ENCODE data around the gene TAS2R39. TPM values are rescaled to one million over a fixed set of nuclear protein-coding genes. Genes with fewer than 3 reads are reported as not detected.
"Not testable (repeated sequence)": the region's sequence is repeated elsewhere in the genome, so short reads cannot be mapped to it uniquely, and the experiment has no call there.

The TAS2R39 gene
- not detected for total RNA-seq
- not detected for polyA plus RNA-seq
- long read RNA-seq, donor 1, result 0 reads
- long read RNA-seq, donor 2, result 0 reads

GRCh38 chr7:143183024-143183423 is at the start of gene TAS2R39:
Gene TAS2R39 (plus strand): TSS chr7:143183419. CDS start chr7:143183419, 0 bp downstream.
- intact Hi-C loops (cut with DNase I), result no loop called here
- ATAC-seq (ENCODE audit: low FRiP score), result no peak
- H3K4me1 ChIP-seq (ENCODE audit: control insufficient read depth in 1 of 2, insufficient read depth in 2 of 2, low read length in 2 of 2), result no peaks in the 10 kb centered on the region

GRCh38 chr7:143147070-143147469 is 36.1 kb upstream of the TAS2R39 start:
- Histone ChIP-seq H3K4me1 (ENCODE audit: control insufficient read depth in 1 of 2, insufficient read depth in 2 of 2, low read length in 2 of 2) (no peaks in the 10 kb centered on the region), H3K36me3 (ENCODE audit: control insufficient read depth in 1 of 2, insufficient read depth in 2 of 2, low read length in 1 of 2) (no peaks in the 10 kb centered on the region), H3K27ac (ENCODE audit: low read depth in 1 of 2, low read length in 2 of 2) (no peak overlapping the region), H3K9me3 (ENCODE audit: control insufficient read depth, low read length) (no peaks in the 10 kb centered on the region), H3K27me3 (ENCODE audit: control insufficient read depth in 1 of 2, insufficient read depth in 2 of 2, low read length in 1 of 2) (no peaks in the 10 kb centered on the region), H3K4me3 (ENCODE audit: low read length in 2 of 2) (no peak overlapping the region)
- DNase-seq (no peak), ATAC-seq (ENCODE audit: low FRiP score) (no peak)
- intact Hi-C loops (cut with DNase I), result no loop called here

More at GRCh38 chr7:143183024-143183423, at the start of gene TAS2R39:
- no peak within 1 kb of the TSS for H3K4me3 ChIP-seq (ENCODE audit: low read length in 2 of 2)
- H3K9me3 ChIP-seq (ENCODE audit: control insufficient read depth, low read length), result no peaks in the 10 kb centered on the region
- DNase-seq, result no peak
- 87 to 91% methylated on average over 3 of the region's 3 CpGs for WGBS, 2 donors
- no peaks in the 10 kb centered on the region for H3K27me3 ChIP-seq (ENCODE audit: control insufficient read depth in 1 of 2, insufficient read depth in 2 of 2, low read length in 1 of 2)
- no peak within 1 kb of the TSS for H3K27ac ChIP-seq (ENCODE audit: low read depth in 1 of 2, low read length in 2 of 2)
- H3K36me3 ChIP-seq (ENCODE audit: control insufficient read depth in 1 of 2, insufficient read depth in 2 of 2, low read length in 1 of 2), result no peaks in the 10 kb centered on the region

DNA sequence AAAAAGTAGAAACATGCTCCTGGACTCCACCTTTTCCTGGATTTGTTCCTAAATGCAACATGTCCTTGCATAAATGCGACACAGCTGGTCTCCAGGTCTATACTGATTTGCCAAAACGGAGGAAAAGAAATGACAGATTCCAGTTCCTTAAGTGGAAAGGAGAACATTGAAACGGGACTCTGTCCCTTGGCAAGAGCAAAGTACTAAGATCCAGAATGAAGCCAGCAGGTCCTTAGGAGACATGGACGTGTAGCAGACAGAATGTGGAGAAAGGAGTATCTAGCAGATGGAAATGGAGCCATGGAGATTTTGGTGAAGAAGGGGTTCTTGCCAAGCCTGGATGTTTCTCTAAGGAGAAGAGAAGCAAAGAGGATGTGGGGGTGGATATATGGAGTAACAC is 35.2 kb upstream of the TAS2R39 start:
- intact Hi-C loops (cut with DNase I), result no loop called here
- Histone ChIP-seq H3K4me1 (ENCODE audit: control insufficient read depth in 1 of 2, insufficient read depth in 2 of 2, low read length in 2 of 2) (no peaks in the 10 kb centered on the region), H3K27me3 (ENCODE audit: control insufficient read depth in 1 of 2, insufficient read depth in 2 of 2, low read length in 1 of 2) (no peaks in the 10 kb centered on the region), H3K36me3 (ENCODE audit: control insufficient read depth in 1 of 2, insufficient read depth in 2 of 2, low read length in 1 of 2) (no peaks in the 10 kb centered on the region), H3K9me3 (ENCODE audit: control insufficient read depth, low read length) (no peaks in the 10 kb centered on the region), H3K27ac (ENCODE audit: low read depth in 1 of 2, low read length in 2 of 2) (no peak overlapping the region), H3K4me3 (ENCODE audit: low read length in 2 of 2) (no peak overlapping the region)
- DNase-seq (no peak), ATAC-seq (ENCODE audit: low FRiP score) (no peak)
- 67 to 75% methylated on average over 4 of the region's 4 CpGs for WGBS, 2 donors

- no peak for DNase-seq
- Histone ChIP-seq H3K27ac (ENCODE audit: low read depth in 1 of 2, low read length in 2 of 2) (no peak overlapping the region), H3K27me3 (ENCODE audit: control insufficient read depth in 1 of 2, insufficient read depth in 2 of 2, low read length in 1 of 2) (no peaks in the 10 kb centered on the region), H3K36me3 (ENCODE audit: control insufficient read depth in 1 of 2, insufficient read depth in 2 of 2, low read length in 1 of 2) (no peaks in the 10 kb centered on the region), H3K4me1 (ENCODE audit: control insufficient read depth in 1 of 2, insufficient read depth in 2 of 2, low read length in 2 of 2) (no peaks in the 10 kb centered on the region), H3K4me3 (ENCODE audit: low read length in 2 of 2) (no peak overlapping the region), H3K9me3 (ENCODE audit: control insufficient read depth, low read length) (no peaks in the 10 kb centered on the region)
- no peak for ATAC-seq (ENCODE audit: low FRiP score)
- intact Hi-C loops (cut with DNase I), result no loop called here
Observed at GRCh38 chr7:143148651-143149050, 34.6 kb upstream of the TAS2R39 start.

GRCh38 chr7:143150696-143151095 is 32.5 kb upstream of the TAS2R39 start:
- DNase-seq; H3K27me3 ChIP-seq (ENCODE audit: control insufficient read depth in 1 of 2, insufficient read depth in 2 of 2, low read length in 1 of 2); H3K36me3 ChIP-seq (ENCODE audit: control insufficient read depth in 1 of 2, insufficient read depth in 2 of 2, low read length in 1 of 2); H3K4me3 ChIP-seq (ENCODE audit: low read length in 2 of 2); H3K27ac ChIP-seq (ENCODE audit: low read depth in 1 of 2, low read length in 2 of 2); H3K4me1 ChIP-seq (ENCODE audit: control insufficient read depth in 1 of 2, insufficient read depth in 2 of 2, low read length in 2 of 2); H3K9me3 ChIP-seq (ENCODE audit: control insufficient read depth, low read length); ATAC-seq (ENCODE audit: low FRiP score); intact Hi-C loops (cut with DNase I): not testable (repeated sequence)
- 95 to 96% methylated on average over 6 of the region's 6 CpGs for WGBS, 2 donors

DNA sequence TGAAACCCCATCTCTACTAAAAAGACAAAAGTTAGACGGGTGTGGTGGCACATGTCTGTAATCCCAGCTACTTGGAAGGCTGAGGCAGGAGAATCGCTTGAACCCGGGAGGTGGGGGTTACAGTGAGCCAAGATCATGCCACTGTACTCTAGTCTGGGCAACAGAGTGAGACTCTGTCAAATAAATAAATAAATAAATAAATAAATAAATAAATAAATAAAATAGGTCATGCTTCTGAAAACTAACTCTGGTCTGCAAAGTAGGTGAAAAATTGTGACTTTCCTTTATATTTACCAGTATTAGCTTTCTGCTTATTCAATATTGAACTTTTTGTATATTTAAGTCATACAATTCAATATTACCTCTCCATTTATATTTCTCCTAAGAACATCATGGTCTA is 24.6 kb upstream of the TAS2R39 start:
- H3K27me3 ChIP-seq (ENCODE audit: control insufficient read depth in 1 of 2, insufficient read depth in 2 of 2, low read length in 1 of 2); intact Hi-C loops (cut with DNase I): not testable (repeated sequence)
- 92 to 94% methylated on average over 3 of the region's 3 CpGs for WGBS, 2 donors

DNA sequence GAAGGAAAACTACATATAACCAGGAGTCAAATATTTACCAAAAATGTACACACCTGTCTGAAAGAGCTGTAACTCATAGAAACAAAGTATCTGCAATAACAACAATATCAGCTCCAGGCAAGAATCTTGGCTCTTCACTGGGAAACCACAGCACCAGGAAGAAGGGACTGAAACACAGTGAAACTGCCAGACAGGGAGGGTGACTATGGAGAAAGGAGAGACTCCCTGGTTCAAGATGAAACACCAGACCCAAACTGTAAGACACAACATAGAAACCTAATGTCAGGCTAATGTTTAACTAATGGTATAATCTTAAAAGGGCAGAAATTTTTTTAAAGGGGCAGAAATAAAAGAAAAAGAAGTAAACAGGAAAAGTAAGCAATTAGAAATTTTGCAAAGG is 11.5 kb upstream of the TAS2R39 start:
- Histone ChIP-seq H3K4me3 (ENCODE audit: low read length in 2 of 2) (no peak overlapping the region), H3K27me3 (ENCODE audit: control insufficient read depth in 1 of 2, insufficient read depth in 2 of 2, low read length in 1 of 2) (no peaks in the 10 kb centered on the region), H3K4me1 (ENCODE audit: control insufficient read depth in 1 of 2, insufficient read depth in 2 of 2, low read length in 2 of 2) (no peaks in the 10 kb centered on the region), H3K9me3 (ENCODE audit: control insufficient read depth, low read length) (peaks cover 2% of the 10 kb centered on the region), H3K27ac (ENCODE audit: low read depth in 1 of 2, low read length in 2 of 2) (no peak overlapping the region), H3K36me3 (ENCODE audit: control insufficient read depth in 1 of 2, insufficient read depth in 2 of 2, low read length in 1 of 2) (no peaks in the 10 kb centered on the region)
- ATAC-seq (ENCODE audit: low FRiP score), result no peak
- DNase-seq, result no peak
- intact Hi-C loops (cut with DNase I), result no loop called here

More for the DNA sequence above, 24.6 kb upstream of the TAS2R39 start:
- not testable (repeated sequence) for H3K27ac ChIP-seq (ENCODE audit: low read depth in 1 of 2, low read length in 2 of 2); DNase-seq; H3K9me3 ChIP-seq (ENCODE audit: control insufficient read depth, low read length); H3K4me1 ChIP-seq (ENCODE audit: control insufficient read depth in 1 of 2, insufficient read depth in 2 of 2, low read length in 2 of 2); H3K4me3 ChIP-seq (ENCODE audit: low read length in 2 of 2); H3K36me3 ChIP-seq (ENCODE audit: control insufficient read depth in 1 of 2, insufficient read depth in 2 of 2, low read length in 1 of 2); ATAC-seq (ENCODE audit: low FRiP score)

GRCh38 chr7:143172354-143172753 is 10.9 kb upstream of the TAS2R39 start:
- intact Hi-C loops (cut with DNase I), result no loop called here
- DNase-seq (peak in 1 of 2 donors; percentile 73), ATAC-seq (ENCODE audit: low FRiP score) (no peak)
- 18 to 24% methylated on average over 4 of the region's 4 CpGs for WGBS, 2 donors
- Histone ChIP-seq H3K4me1 (ENCODE audit: control insufficient read depth in 1 of 2, insufficient read depth in 2 of 2, low read length in 2 of 2) (no peaks in the 10 kb centered on the region), H3K36me3 (ENCODE audit: control insufficient read depth in 1 of 2, insufficient read depth in 2 of 2, low read length in 1 of 2) (no peaks in the 10 kb centered on the region), H3K27ac (ENCODE audit: low read depth in 1 of 2, low read length in 2 of 2) (no peak overlapping the region), H3K27me3 (ENCODE audit: control insufficient read depth in 1 of 2, insufficient read depth in 2 of 2, low read length in 1 of 2) (no peaks in the 10 kb centered on the region), H3K4me3 (ENCODE audit: low read length in 2 of 2) (no peak overlapping the region), H3K9me3 (ENCODE audit: control insufficient read depth, low read length) (peaks cover 2% of the 10 kb centered on the region)

GRCh38 chr7:143176128-143176527 is 7.1 kb upstream of the TAS2R39 start:
- ATAC-seq (ENCODE audit: low FRiP score) (no peak), DNase-seq (no peak)
- Histone ChIP-seq H3K27ac (ENCODE audit: low read depth in 1 of 2, low read length in 2 of 2) (no peak overlapping the region), H3K36me3 (ENCODE audit: control insufficient read depth in 1 of 2, insufficient read depth in 2 of 2, low read length in 1 of 2) (no peaks in the 10 kb centered on the region), H3K9me3 (ENCODE audit: control insufficient read depth, low read length) (peaks cover 2% of the 10 kb centered on the region), H3K4me1 (ENCODE audit: control insufficient read depth in 1 of 2, insufficient read depth in 2 of 2, low read length in 2 of 2) (no peaks in the 10 kb centered on the region), H3K27me3 (ENCODE audit: control insufficient read depth in 1 of 2, insufficient read depth in 2 of 2, low read length in 1 of 2) (no peaks in the 10 kb centered on the region), H3K4me3 (ENCODE audit: low read length in 2 of 2) (no peak overlapping the region)
- 91 to 94% methylated on average over 5 of the region's 5 CpGs for WGBS, 2 donors
- intact Hi-C loops (cut with DNase I), result no loop called here

Data from aorta (tissue), 5 donors.